Anterior cingulate cortex (tissue), 58 donors: ENCODE results near the gene KCNMA1.

Source experiments
- DNase-seq, 58 donors: peaks; one replicate each; lab custom pipeline; 2025; lab: John Stamatoyannopoulos, UW

The KCNMA1 gene

DNA sequence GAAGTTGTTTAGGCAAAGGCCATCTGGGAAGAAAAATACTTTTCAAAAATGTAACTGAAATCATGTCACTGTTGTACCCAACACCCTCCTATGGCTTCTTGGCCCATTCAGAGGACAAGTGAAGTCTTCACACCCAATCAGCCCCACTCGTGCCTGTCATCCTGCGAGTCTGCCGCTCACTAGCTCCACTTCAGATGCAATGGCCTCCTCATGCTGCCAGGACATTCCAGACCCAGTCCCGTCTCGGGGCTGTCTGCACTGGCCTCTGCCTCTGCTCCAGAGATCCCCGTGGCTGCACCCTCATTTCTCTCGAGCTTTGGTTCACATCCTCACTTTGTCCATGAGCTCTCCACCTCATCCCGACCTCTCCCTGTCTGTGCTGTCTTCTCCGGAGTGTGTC lies 227.1 kb downstream of the KCNMA1 start:
- DNase-seq: no peak

DNA sequence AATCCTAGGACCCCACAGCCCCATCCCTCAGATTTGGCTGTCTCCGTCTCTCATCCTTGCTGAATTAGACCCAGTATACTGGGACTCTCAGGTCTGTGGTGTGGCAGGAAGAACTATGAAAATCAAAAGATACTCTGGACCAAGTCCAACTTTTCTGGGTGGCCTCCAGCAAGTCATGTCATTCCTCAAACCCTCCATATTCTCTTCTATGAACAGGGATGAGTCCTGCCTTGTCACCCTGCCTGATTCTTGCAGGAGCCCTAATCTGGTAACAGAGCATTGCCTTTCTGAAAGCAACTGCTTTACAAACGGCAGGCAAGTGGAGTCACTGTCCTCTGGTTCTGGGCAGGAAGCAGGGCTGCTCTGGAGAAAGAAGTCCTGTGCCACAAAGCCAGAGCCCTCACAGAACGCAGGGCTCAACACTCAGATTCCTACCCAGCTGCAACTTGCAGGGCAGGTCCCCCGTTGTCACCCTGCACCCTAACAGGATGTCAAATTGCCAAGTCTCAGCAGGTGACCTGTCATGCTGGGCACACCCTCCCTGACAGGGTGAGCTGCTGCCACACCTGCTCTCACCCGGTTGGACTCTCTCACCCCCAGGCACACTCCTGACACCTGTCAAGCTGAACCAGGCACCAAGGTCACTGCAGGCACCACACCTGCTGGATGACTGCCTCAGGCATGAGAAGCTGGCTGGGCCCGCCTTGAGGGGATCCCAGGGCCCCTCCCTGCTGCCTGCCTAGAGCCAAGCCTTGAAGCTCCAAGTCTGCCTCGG lies 227.7 kb downstream of the KCNMA1 start:
- DNase-seq: no peak

GRCh38 chr10:77408259-77408658 lies 229.3 kb downstream of the KCNMA1 start:
- no peak for DNase-seq

GRCh38 chr10:77406764-77407430 lies 230.7 kb downstream of the KCNMA1 start:
- DNase-seq: no peak

DNA sequence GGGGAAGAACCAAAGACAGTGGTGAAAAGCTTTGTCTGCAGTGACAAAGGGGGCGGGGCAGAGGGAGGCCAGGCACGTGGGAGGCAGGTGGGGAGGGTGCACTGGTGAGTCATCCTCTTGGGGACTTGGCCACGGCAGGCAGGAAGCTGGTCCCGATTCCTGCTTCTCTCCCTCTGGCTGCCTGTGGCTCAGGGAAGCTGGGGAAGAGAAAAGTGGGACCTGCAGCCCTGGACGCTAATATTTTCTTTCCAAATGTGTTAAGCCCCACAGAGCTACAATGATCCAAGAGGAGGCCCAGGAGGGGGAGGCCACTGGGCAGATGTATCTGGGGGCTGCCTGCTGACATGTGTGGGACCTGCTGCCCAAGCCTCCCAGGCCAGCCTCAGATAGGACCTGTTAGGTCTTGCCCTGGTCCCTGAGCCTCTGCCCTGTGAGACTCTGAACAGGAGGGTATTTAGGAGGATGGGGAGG lies 231.8 kb downstream of the KCNMA1 start:
- peak in 24 of 58 donors; percentile 10 to 73 (median 29) for DNase-seq

- no peak for DNase-seq
These were observed 232.8 kb downstream of the KCNMA1 start for GRCh38 chr10:77404810-77405209.

DNA sequence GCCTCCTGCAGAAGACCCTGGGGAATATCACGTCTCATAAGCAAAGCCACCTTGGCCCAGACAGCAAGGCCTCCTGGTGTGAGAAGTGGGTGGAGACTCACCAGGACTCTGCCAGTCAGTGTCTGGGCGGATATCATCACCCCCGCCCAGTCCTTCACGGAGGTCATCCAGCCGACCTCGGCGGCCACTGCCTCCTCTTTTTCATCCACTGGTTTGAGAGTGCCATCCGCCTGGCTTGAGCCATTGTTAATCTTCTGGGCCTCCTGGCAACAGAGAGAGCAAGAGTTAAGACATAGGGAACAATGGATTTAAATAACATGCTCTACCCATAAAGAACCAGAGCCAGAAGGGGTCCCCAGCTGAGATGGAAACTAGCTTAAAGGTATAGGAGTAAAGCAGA lies 233.8 kb downstream of the KCNMA1 start:
- no peak for DNase-seq

DNA sequence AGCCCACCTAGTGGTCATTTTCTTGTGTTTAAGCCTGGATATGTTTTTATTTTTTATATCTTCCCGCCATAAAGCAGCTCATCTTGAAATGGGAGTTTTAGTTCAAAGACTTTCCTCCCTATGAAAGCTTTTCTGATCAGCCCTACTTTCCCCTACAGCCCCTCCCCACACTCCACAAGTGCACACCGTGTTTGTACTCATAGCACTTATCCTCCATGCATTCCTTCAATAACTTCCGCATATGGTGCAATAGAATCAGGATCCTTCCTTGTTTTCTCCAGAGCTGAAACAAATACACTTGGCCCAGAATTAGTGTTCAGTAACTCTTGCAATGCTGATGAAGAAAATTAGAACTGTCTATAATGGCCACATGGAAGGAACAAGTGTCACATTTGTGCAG lies 235.9 kb downstream of the KCNMA1 start:
- no peak for DNase-seq

GRCh38 chr10:77400033-77400432 lies 237.6 kb downstream of the KCNMA1 start:
- no peak for DNase-seq

DNA sequence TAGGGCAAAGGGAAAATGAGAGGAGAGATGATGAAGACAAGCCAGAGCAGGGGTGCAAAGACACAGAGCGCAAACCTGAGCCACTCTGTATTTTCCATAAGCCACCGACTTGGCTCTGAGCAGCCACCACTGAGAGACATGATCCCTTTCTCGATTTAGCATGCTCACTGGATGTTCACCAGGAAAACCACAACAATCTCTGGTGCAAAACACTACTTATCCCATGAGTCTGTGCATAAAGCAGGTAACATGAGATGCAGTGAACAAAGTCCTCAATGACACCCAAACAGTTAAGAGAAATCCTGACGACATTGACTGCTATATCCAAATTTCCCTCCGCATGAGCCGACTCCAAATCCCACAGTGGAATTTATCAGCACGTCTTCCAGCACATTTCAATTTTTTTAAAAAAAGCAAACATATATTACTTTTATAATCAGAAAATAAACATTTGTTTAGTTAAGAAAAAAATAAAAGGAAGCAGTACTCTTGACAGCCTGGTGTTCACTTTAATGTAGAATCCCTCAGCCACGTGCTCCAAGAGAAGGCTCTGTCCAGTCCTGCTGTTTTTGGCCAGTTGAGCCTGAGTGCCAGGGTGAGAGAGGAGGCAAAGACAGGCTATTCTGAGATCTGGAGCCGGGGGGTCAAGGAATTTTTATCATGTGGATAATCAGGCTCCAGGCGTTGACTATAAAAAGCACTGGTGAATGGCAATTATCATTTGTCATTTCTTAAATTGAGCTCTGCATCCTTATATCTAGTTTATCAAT lies 238.4 kb downstream of the KCNMA1 start:
- DNase-seq: no peak

DNA sequence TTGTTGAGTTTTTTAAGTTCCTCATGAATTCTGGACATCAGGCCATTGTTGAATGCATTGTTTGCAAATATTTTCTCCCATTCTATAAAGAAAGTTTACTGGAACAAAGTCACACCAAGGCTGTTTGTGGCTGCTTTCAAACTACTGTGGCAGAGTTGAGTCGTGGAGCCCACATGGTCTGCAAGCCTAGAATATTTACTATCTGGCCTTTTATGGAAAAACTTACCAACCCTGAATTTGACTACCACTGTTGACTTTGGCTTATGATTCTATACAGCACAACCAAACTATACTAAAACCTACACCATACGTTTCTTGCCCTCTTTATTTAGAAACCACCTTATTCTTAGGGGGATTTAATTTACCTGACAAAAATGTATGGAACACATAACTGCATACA lies 239.1 kb downstream of the KCNMA1 start:
- DNase-seq: no peak

- DNase-seq: no peak
These were observed 240.5 kb downstream of the KCNMA1 start for GRCh38 chr10:77397103-77397502.

GRCh38 chr10:77396290-77396689 lies 241.3 kb downstream of the KCNMA1 start:
- no peak for DNase-seq

- DNase-seq: no peak
These were observed 243.6 kb downstream of the KCNMA1 start for GRCh38 chr10:77393821-77394501.

DNA sequence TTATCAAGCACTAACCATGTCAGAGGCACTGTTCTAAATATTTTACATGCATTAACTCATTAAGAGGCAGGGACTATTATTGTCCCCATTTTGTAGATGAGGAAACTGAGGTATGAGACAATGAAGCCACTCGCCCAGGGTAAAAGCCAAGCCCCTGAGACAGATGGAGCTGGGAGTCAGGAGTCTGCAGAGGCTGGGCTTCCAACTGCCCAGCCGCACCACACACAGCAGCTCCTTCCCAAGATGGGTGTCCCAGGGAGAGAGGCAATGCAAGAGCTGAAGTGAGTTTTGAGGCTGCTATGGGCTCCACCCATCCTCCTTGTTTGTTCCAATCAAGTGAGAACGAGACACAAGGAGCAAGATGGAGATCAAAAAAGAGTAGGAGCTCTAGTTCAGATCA lies 244.2 kb downstream of the KCNMA1 start:
- no peak for DNase-seq

GRCh38 chr10:77392851-77393250 lies 244.8 kb downstream of the KCNMA1 start:
- DNase-seq: no peak

DNA sequence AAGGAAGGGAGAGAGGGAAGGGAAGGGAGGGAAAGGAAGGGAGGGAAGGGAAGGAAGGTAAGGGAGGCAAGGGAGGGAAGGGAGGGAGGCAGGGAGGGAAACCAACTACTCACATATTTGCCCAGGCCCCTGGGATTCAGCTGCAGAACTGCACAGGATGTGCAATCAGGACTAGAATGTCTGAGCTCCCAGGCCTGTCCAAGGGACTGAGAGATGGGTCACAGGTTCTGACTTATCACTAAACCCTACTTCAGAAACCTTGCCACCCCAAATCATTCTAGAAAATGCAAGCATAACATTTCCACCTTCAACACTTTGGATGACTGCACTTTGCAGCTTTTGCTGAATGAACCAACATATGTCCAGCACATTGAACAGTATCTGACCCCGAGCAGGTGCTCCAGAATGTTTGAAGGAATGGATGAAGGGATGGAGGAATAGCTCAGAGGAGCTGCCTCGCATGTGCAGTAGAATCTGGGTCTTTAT lies 245.3 kb downstream of the KCNMA1 start:
- DNase-seq: no peak

DNA sequence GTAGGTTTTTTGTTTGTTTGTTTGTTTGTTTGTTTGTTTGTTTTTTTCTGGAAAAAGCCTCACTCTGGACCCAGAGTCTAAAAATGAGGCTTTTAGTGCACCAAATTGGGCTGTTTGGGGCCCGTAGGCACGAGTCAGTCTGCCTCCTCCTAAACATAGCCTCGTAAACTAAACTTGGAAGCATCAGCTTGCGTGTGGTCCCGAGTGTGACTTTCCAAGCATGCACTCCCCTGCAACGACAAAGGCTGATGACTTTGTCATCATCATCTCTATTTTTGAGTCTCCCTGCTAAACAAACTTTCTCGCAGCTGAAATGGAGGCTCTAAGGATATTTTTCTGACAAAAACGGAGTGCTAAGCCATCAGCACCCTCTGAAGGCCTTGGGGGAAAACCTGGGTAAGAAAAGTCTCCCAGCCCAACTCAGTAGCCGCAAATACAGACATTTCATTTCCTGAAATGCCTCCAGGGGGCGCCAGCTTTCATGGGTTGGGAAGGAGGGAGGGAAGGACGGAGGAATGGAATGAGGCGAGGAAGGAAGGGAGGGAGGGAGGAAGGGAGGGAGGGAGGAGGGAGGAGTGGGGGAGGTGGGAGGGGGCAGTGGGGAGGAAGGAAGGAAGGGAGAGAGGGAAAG lies 245.9 kb downstream of the KCNMA1 start:
- DNase-seq: peak in 55 of 58 donors; percentile 15 to 85 (median 50)

- DNase-seq: peak in 8 of 58 donors; percentile 5 to 39 (median 14)
These were observed 247.1 kb downstream of the KCNMA1 start for GRCh38 chr10:77390481-77390891.

GRCh38 chr10:77388571-77389100 lies 249.0 kb downstream of the KCNMA1 start:
- DNase-seq: no peak
